Activated T-cell treated with anti-CD3 and anti-CD28 coated beads for 48 hours (primary cell): ENCODE results near the gene MT1M.
"Not testable (repeated sequence)": the region's sequence is repeated elsewhere in the genome, so short reads cannot be mapped to it uniquely, and the experiment has no call there.

Experiments used
- DNase-seq: peaks from one replicate; pipeline ENCODE4 v3.0.0-alpha.2; 2020; ENCODE audit warnings: low read depth

MT1M gene

GRCh38 chr16:56673921-56674320 is 41.5 kb downstream of the MT1M start:
- no peak for DNase-seq

- DNase-seq: not testable (repeated sequence)
Observed at GRCh38 chr16:56674570-56674969, 42.1 kb downstream of the MT1M start.

GRCh38 chr16:56675685-56676210 is 43.3 kb downstream of the MT1M start:
- DNase-seq: peak; percentile 40

GRCh38 chr16:56677474-56677873 is 45.0 kb downstream of the MT1M start:
- no peak for DNase-seq

GRCh38 chr16:56679078-56679730 is 46.7 kb downstream of the MT1M start:
- DNase-seq: no peak

GRCh38 chr16:56679818-56680217 is 47.4 kb downstream of the MT1M start:
- DNase-seq: no peak

- peak; percentile 92 for DNase-seq
Observed at GRCh38 chr16:56681939-56682702, 49.7 kb downstream of the MT1M start, which contains the start of gene MT1X. MT1X (plus strand) TSS chr16:56682470; CDS start chr16:56682541, 71 bp downstream.

GRCh38 chr16:56682703-56683397 is 50.4 kb downstream of the MT1M start:
- DNase-seq: no peak
